Activated CD4-positive, CD25-positive, alpha-beta regulatory T cell treated with anti-CD3 and anti-CD28 coated beads, Interleukin-2, amount 50 U/mL, for 24 hours (primary cell): Measurements from ENCODE around the gene ZNF628.

Source experiments
- ATAC-seq, 2 donors: fragments of 150-1000 bp; cut with Tn5 transposase; one replicate each; pipeline ENCODE4 v1.10.0; 2021; ENCODE audit warnings: mild to moderate bottlenecking in 1 of 2, moderate library complexity in 1 of 2

The ZNF628 gene

GRCh38 chr19:55530996-55531395, 54.6 kb downstream of the ZNF628 start:
- no peak for ATAC-seq
